Hepatocyte (in vitro differentiated cells): ENCODE data around the gene LONP1. TPM values are rescaled to one million over a fixed set of nuclear protein-coding genes. Genes with fewer than 3 reads are reported as not detected.

Experiments used
- DNase-seq: peaks from one replicate; pipeline ENCODE4 v3.0.0-alpha.2; 2016; ENCODE audit warnings: low spot score
- H2AFZ ChIP-seq: fragments of 200-600 bp; sonication (generic); 2 replicates; pipeline ENCODE4 v1.6.0; 2016; ENCODE audit warnings: antibody characterized with exemption, mild to moderate bottlenecking
- H3K27ac ChIP-seq: fragments of 200-600 bp; sonication (generic); 2 replicates; pipeline ENCODE4 v1.5.1; 2016; ENCODE audit warnings: mild to moderate bottlenecking
- H3K27me3 ChIP-seq: fragments of 200-600 bp; sonication (generic); 2 replicates; pipeline ENCODE4 v1.6.1; 2016
- H3K36me3 ChIP-seq: fragments of 200-600 bp; sonication (generic); replicated peaks from 2 replicates; pipeline ENCODE4 v1.5.1; 2016; ENCODE audit warnings: low read depth; ENCODE audit not compliant: insufficient read depth
- H3K4me1 ChIP-seq: fragments of 200-600 bp; sonication (generic); 2 replicates; pipeline ENCODE4 v1.5.1; 2016; ENCODE audit warnings: mild to moderate bottlenecking, moderate library complexity; ENCODE audit not compliant: insufficient read depth
- H3K4me2 ChIP-seq: fragments of 200-600 bp; sonication (generic); 2 replicates; pipeline ENCODE4 v1.6.0; 2016
- H3K4me3 ChIP-seq: fragments of 200-600 bp; sonication (generic); 2 replicates; pipeline ENCODE4 v1.5.1; 2016; ENCODE audit warnings: mild to moderate bottlenecking
- H3K79me2 ChIP-seq: fragments of 200-600 bp; sonication (generic); 2 replicates; pipeline ENCODE4 v1.6.0; 2017; ENCODE audit warnings: mild to moderate bottlenecking
- H3K9me2 ChIP-seq: fragments of 200-600 bp; sonication (generic); replicated peaks from 2 replicates; pipeline ENCODE4 v1.6.0; 2017; ENCODE audit warnings: mild to moderate bottlenecking; ENCODE audit not compliant: insufficient read depth
- H3K9me3 ChIP-seq: fragments of 200-600 bp; sonication (generic); 2 replicates; pipeline ENCODE4 v1.5.1; 2016; ENCODE audit warnings: low read depth, mild to moderate bottlenecking
- H4K20me1 ChIP-seq: fragments of 200-600 bp; sonication (generic); 2 replicates; pipeline ENCODE4 v1.6.0; 2016; ENCODE audit warnings: mild to moderate bottlenecking; ENCODE audit not compliant: insufficient read depth, poor library complexity, severe bottlenecking
- CTCF ChIP-seq: fragments of 200-600 bp; sonication (generic); IDR thresholded peaks from 2 replicates; pipeline ENCODE4 v1.5.1; 2016; ENCODE audit warnings: antibody characterized with exemption, mild to moderate bottlenecking; ENCODE audit not compliant: poor library complexity
- EZH2 ChIP-seq: fragments of 200-600 bp; sonication (generic); IDR thresholded peaks from 2 replicates; pipeline ENCODE4 v1.6.1; 2016; ENCODE audit warnings: antibody characterized with exemption, mild to moderate bottlenecking, borderline replicate concordance
- EZH2phosphoT487 ChIP-seq: fragments of 200-600 bp; sonication (generic); IDR thresholded peaks from one replicate; pipeline ENCODE4 v1.6.1; 2018; ENCODE audit warnings: antibody characterized with exemption, mild to moderate bottlenecking, low read depth, moderate library complexity; ENCODE audit not compliant: unreplicated experiment, severe bottlenecking
- WGBS: methylation state at CpG from one replicate; pipeline ENCODE4 v1.1.6; 2016; ENCODE audit warnings: low lambda C conversion rate; ENCODE audit errors: missing lambda C conversion rate; 5-methylcytosine and 5-hydroxymethylcytosine counted together
- polyA plus RNA-seq: library from polyadenylated mRNA; unstranded; fragments of >200 nt; fragmentation: Nextera tagmentation; extraction: Ambion mirVana; gene quantifications from 2 replicates; pipeline ENCODE4 v1.2.1, GENCODE V29; 2016
- total RNA-seq: library from RNA; depleted of rRNA; stranded (reverse); fragments of >200 nt; gene quantifications from 2 replicates; pipeline ENCODE4 v1.2.3, GENCODE V29; 2014

The LONP1 gene
- total and polyA plus RNA-seq, 2 experiments from 2014 or later, result 63.0 to 79.2 TPM

- no peak overlapping the region for H2AFZ ChIP-seq
- 92% methylated on average over 28 of the region's 37 CpGs for WGBS
- no peak overlapping the region for H3K4me3 ChIP-seq
- H4K20me1 ChIP-seq, result no peaks in the 10 kb centered on the region
- no peaks in the 10 kb centered on the region for H3K36me3 ChIP-seq
- DNase-seq, result no peak
- no peaks in the 10 kb centered on the region for H3K79me2 ChIP-seq
- TF ChIP-seq EZH2 (no peak), EZH2phosphoT487 (no peak), CTCF (no peak)
- no peaks in the 10 kb centered on the region for H3K9me3 ChIP-seq
- no peaks in the 10 kb centered on the region for H3K4me1 ChIP-seq
- H3K27ac ChIP-seq, result no peak overlapping the region
- no peaks in the 10 kb centered on the region for H3K27me3 ChIP-seq
- H3K4me2 ChIP-seq, result no peak overlapping the region
- no peaks in the 10 kb centered on the region for H3K9me2 ChIP-seq
Measured at GRCh38 chr19:5707576-5708575, 12.1 kb downstream of the LONP1 start.

DNA sequence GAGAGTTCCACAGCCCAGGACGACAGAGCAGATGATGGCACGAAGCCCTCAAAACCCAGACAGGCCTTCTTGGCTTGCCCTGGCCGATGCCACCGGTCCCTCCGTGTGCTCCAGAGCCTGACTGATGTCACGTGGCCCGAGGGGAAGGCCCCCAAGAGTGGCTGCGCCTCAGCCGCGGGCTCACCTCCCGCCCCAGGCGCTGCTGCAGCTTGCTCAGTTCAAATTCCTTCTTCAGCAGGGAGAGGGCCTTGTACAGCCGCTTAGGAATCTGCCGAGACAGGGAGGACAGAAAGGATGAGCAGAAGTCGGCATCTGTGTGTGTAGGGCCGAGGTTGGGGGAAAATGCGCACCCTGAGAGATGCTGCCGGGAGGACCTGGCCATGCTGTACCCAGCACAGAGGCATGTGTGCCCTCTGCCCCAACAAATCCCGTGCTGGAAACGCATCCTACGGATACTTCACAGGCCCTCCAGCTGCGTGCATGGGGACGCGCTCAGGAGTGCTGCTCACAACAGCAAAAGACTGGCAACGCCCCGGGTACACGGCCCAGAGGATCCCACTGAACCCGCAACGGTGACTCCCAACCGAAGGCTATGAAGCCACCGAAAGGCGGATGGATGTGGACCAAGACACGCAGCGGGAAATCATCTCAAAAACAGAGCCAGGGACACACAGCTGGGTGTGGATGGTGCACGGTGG is 12.9 kb downstream of the LONP1 start:
- H3K9me2 ChIP-seq, result no peaks in the 10 kb centered on the region
- no peaks in the 10 kb centered on the region for H3K4me1 ChIP-seq
- no peak overlapping the region for H3K4me2 ChIP-seq
- no peaks in the 10 kb centered on the region for H3K9me3 ChIP-seq
- no peaks in the 10 kb centered on the region for H3K27me3 ChIP-seq
- H4K20me1 ChIP-seq, result no peaks in the 10 kb centered on the region
- no peak overlapping the region for H3K27ac ChIP-seq
- no peak for DNase-seq
- no peak for TF ChIP-seq CTCF
- no peak for TF ChIP-seq EZH2
- no peak for TF ChIP-seq EZH2phosphoT487
- H3K79me2 ChIP-seq, result no peaks in the 10 kb centered on the region
- 98% methylated on average over 34 of the region's 35 CpGs for WGBS
- H3K36me3 ChIP-seq, result no peaks in the 10 kb centered on the region
- H3K4me3 ChIP-seq, result no peak overlapping the region
- H2AFZ ChIP-seq, result no peak overlapping the region

GRCh38 chr19:5705552-5705951 is 14.4 kb downstream of the LONP1 start:
- Histone ChIP-seq H3K79me2 (no peaks in the 10 kb centered on the region), H3K4me3 (no peak overlapping the region), H4K20me1 (no peaks in the 10 kb centered on the region), H3K9me2 (no peaks in the 10 kb centered on the region), H3K9me3 (no peaks in the 10 kb centered on the region), H3K27ac (no peak overlapping the region), H3K4me1 (no peaks in the 10 kb centered on the region), H3K4me2 (no peak overlapping the region), H3K27me3 (no peaks in the 10 kb centered on the region), H2AFZ (no peak overlapping the region), H3K36me3 (no peaks in the 10 kb centered on the region)
- DNase-seq, result no peak
- WGBS, result 90% methylated on average over 16 of the region's 16 CpGs
- TF ChIP-seq CTCF (no peak), EZH2phosphoT487 (no peak), EZH2 (no peak)
